ENCODE measurements around the gene RCCD1. TPM values are rescaled to one million over a fixed set of nuclear protein-coding genes. Genes with fewer than 3 reads are reported as not detected.

Gene RCCD1
- total RNA-seq, 2 donors from 2014 or later: 9.1 to 13.0 TPM

- Histone ChIP-seq H3K4me3 (peak overlapping the region; percentile 46 to 49), H3K27me3 (replicated peaks; ENCODE audit: insufficient read depth) (no peaks in the 10 kb centered on the region), H3K9me3 (no peaks in the 10 kb centered on the region), H3K36me3 (no peaks in the 10 kb centered on the region), H3K4me1 (replicated peaks) (no peaks in the 10 kb centered on the region), H3K27ac (peak overlapping the region; percentile 82 to 94)
- no peak for DNase-seq (ENCODE audit: low spot score)
- 52% methylated on average over 21 of the region's 21 CpGs for WGBS
- TF ChIP-seq CTCF (IDR thresholded peaks at IDR 0.05) (no peak), POLR2AphosphoS5 (IDR thresholded peaks at IDR 0.05) (no peak), POLR2A (IDR thresholded peaks at IDR 0.05) (no peak)
- intact Hi-C loops (cut with DNase I): no loop called here
These were observed 25.3 kb upstream of the RCCD1 start for GRCh38 chr15:90929246-90930019.

DNA sequence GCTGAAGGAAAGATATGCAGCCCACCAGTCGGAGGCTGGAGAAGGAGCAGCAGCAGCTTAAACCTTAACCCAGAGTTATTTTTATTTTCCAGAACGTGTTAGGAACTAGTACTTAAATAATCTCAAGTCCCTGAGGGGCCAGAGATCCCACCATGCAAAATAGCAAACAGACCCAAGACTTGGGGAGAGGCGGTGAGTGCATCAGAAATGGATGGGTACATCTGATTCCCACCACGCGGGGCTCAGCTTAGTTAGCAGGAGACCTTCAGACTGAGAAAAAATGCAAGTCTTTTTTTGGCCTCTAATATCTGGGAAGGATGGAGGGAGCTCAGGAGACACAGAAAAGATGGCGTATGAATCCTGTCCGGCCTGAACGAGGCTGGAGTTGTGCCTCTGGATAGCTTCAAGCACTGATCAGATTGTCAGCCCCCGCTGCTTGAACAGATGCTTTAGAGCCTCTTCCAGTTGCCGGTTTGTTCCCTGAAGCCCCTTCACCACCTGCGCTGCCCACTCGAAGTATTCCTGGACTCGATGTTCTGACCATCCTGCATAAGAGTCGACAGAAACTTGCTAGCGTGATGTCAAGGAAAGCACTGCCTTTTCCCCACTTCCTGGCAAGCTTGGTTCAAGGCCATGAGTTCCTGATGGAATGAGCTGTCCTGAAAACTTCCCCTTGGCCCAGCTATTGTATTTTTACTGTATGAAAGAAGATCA lies 23.7 kb upstream of the RCCD1 start:
- H3K27ac ChIP-seq: peak overlapping the region; percentile 94
- H3K36me3 ChIP-seq: no peaks in the 10 kb centered on the region
- intact Hi-C loops (cut with DNase I): no loop called here
- H3K27me3 ChIP-seq (replicated peaks; ENCODE audit: insufficient read depth): no peaks in the 10 kb centered on the region
- WGBS: 76% methylated on average over 15 of the region's 15 CpGs
- TF ChIP-seq POLR2A (IDR thresholded peaks at IDR 0.05) (no peak), CTCF (IDR thresholded peaks at IDR 0.05) (no peak), POLR2AphosphoS5 (IDR thresholded peaks at IDR 0.05) (no peak)
- H3K4me1 ChIP-seq (replicated peaks): peaks cover 2% of the 10 kb centered on the region
- no peaks in the 10 kb centered on the region for H3K9me3 ChIP-seq
- peak overlapping the region in 1 of 2 donors; percentile 49 for H3K4me3 ChIP-seq
- DNase-seq (ENCODE audit: low spot score): no peak

DNA sequence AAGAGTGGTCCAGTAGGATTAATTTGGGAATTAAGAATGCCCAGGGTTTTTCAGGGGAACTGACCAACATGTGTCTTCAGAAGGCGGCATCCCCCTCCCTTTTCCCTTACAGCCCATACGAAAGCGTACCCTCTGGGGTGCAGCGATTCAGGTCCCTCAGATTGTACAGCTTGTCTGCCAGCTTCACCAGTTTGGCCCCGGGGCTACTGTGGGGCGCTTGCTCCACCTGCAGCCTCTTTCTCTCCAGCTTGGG lies 23.2 kb upstream of the RCCD1 start:
- Histone ChIP-seq H3K27me3 (replicated peaks; ENCODE audit: insufficient read depth) (no peaks in the 10 kb centered on the region), H3K4me1 (replicated peaks) (peaks cover 7% of the 10 kb centered on the region), H3K36me3 (no peaks in the 10 kb centered on the region), H3K27ac (peak overlapping the region; percentile 94), H3K9me3 (no peaks in the 10 kb centered on the region), H3K4me3 (peak overlapping the region in 1 of 2 donors; percentile 80)
- no peak for DNase-seq (ENCODE audit: low spot score)
- WGBS: 28% methylated on average over 6 of the region's 6 CpGs
- intact Hi-C loops (cut with DNase I): no loop called here
- TF ChIP-seq POLR2A (IDR thresholded peaks at IDR 0.05): no peak
- no peak for TF ChIP-seq POLR2AphosphoS5 (IDR thresholded peaks at IDR 0.05)
- TF ChIP-seq CTCF (IDR thresholded peaks at IDR 0.05): no peak

GRCh38 chr15:90931828-90932659 lies 22.6 kb upstream of the RCCD1 start, which contains the start of gene HDDC3:
Gene HDDC3, minus strand, starts transcription at chr15:90932549. Its CDS starts 9 bp downstream, at chr15:90932540.
- Histone ChIP-seq H3K4me1 (replicated peaks) (peaks cover 9% of the 10 kb centered on the region), H3K27ac (peak within 1 kb of the TSS; percentile 94), H3K9me3 (no peaks in the 10 kb centered on the region), H3K27me3 (replicated peaks; ENCODE audit: insufficient read depth) (no peaks in the 10 kb centered on the region), H3K36me3 (no peaks in the 10 kb centered on the region), H3K4me3 (peak within 1 kb of the TSS; percentile 56 to 80)
- DNase-seq (ENCODE audit: low spot score): peak; percentile 89
- under 1% methylated on average over 48 of the region's 52 CpGs for WGBS
- intact Hi-C loops (cut with DNase I): loop anchor here (2.0 kb wide), 1 partner anchor 29 kb away; the partner anchor contains the start of gene MAN2A2
- peak; percentile 71 for TF ChIP-seq POLR2A (IDR thresholded peaks at IDR 0.05)
- peak; percentile 63 for TF ChIP-seq POLR2AphosphoS5 (IDR thresholded peaks at IDR 0.05)
- TF ChIP-seq CTCF (IDR thresholded peaks at IDR 0.05): peak; percentile 81 to 95 (median 91)

All from prostate gland (tissue), 2 donors.